ENCODE measurements around the gene YTHDC2. TPM values are rescaled to one million over a fixed set of nuclear protein-coding genes. Genes with fewer than 3 reads are reported as not detected.

YTHDC2 gene
- total and polyA plus RNA-seq, 2 of the 13 experiments (the other 11 are each of a cell fraction or from before 2014, with no cell fraction given) = 6.7 to 17.8 TPM

- TF ChIP-seq BCL3 (CRISPR knock-in tag; IDR thresholded peaks at IDR 0.05) = 0 out of 2 replicates have a peak, but pooled peaks have one; percentile 36
- 0 out of 2 replicates have a peak, but pooled peaks have one; percentile 26 for TF ChIP-seq TBX2 (CRISPR knock-in tag; IDR thresholded peaks at IDR 0.05; ENCODE audit: borderline replicate concordance)
- no peak for TF ChIP-seq HNRNPL (IDR thresholded peaks at IDR 0.05; ENCODE audit: low read depth, low read length)
- TF ChIP-seq EZH2 (conservative IDR thresholded peaks at IDR 0.05; ENCODE audit: low read depth, low read length) = peak; percentile 37; the same call in 1 of the 2 replicates
- 0 out of 2 replicates have a peak, but pooled peaks have one; percentile 16 for TF ChIP-seq MIER2 (CRISPR knock-in tag; IDR thresholded peaks at IDR 0.05)
- TF ChIP-seq ZNF12 (CRISPR knock-in tag; IDR thresholded peaks at IDR 0.05) = no peak
- TF ChIP-seq, protein P1, sequence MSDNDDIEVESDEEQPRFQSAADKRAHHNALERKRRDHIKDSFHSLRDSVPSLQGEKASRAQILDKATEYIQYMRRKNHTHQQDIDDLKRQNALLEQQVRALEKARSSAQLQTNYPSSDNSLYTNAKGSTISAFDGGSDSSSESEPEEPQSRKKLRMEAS (IDR thresholded peaks at IDR 0.05) = peak; percentile 67
- peak; percentile 52; the same call in 1 of the 2 replicates for TF ChIP-seq TAF1 (CRISPR knock-in tag; IDR thresholded peaks at IDR 0.05)
- TF ChIP-seq TARDBP (CRISPR knock-in tag; IDR thresholded peaks at IDR 0.05) = no peak
- peak; percentile 61; the same call in 1 of the 2 replicates for TF ChIP-seq MYPOP (CRISPR knock-in tag; IDR thresholded peaks at IDR 0.05)
- TF ChIP-seq SYNCRIP (IDR thresholded peaks at IDR 0.05; ENCODE audit: insufficient read depth, low read depth, low read length) = no peak
- TF ChIP-seq RFX3 (CRISPR knock-in tag; IDR thresholded peaks at IDR 0.05) = 0 out of 2 replicates have a peak, but pooled peaks have one; percentile 9
- TF ChIP-seq ZNF335 (CRISPR knock-in tag; IDR thresholded peaks at IDR 0.05) = 0 out of 2 replicates have a peak, but pooled peaks have one; percentile 45
- peak; percentile 13; the same call in 1 of the 2 replicates for TF ChIP-seq GMEB1 (CRISPR knock-in tag; IDR thresholded peaks at IDR 0.05; ENCODE audit: borderline replicate concordance)
- TF ChIP-seq, protein P2, sequence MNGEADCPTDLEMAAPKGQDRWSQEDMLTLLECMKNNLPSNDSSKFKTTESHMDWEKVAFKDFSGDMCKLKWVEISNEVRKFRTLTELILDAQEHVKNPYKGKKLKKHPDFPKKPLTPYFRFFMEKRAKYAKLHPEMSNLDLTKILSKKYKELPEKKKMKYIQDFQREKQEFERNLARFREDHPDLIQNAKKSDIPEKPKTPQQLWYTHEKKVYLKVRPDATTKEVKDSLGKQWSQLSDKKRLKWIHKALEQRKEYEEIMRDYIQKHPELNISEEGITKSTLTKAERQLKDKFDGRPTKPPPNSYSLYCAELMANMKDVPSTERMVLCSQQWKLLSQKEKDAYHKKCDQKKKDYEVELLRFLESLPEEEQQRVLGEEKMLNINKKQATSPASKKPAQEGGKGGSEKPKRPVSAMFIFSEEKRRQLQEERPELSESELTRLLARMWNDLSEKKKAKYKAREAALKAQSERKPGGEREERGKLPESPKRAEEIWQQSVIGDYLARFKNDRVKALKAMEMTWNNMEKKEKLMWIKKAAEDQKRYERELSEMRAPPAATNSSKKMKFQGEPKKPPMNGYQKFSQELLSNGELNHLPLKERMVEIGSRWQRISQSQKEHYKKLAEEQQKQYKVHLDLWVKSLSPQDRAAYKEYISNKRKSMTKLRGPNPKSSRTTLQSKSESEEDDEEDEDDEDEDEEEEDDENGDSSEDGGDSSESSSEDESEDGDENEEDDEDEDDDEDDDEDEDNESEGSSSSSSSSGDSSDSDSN (CRISPR knock-in tag; IDR thresholded peaks at IDR 0.05) = peak; percentile 77
- peak; percentile 78; the same call in 1 of the 2 replicates for TF ChIP-seq TOPORS (CRISPR knock-in tag; IDR thresholded peaks at IDR 0.05)
- no peak for TF ChIP-seq ZNF775 (CRISPR knock-in tag; IDR thresholded peaks at IDR 0.05; ENCODE audit: borderline replicate concordance)
- peak; percentile 15; the same call in 1 of the 2 replicates for TF ChIP-seq ZNF205 (CRISPR knock-in tag; IDR thresholded peaks at IDR 0.05)
- no peak for TF ChIP-seq TSC22D2 (CRISPR knock-in tag; IDR thresholded peaks at IDR 0.05; ENCODE audit: borderline replicate concordance)
- no peak for TF ChIP-seq ZNF746 (CRISPR knock-in tag; IDR thresholded peaks at IDR 0.05)
- no peak for TF ChIP-seq ZNF546 (CRISPR knock-in tag; conservative IDR thresholded peaks at IDR 0.05)
- no peak for TF ChIP-seq ZFP62 (CRISPR knock-in tag; IDR thresholded peaks at IDR 0.05)
- no peak for TF ChIP-seq ZNF530 (CRISPR knock-in tag; IDR thresholded peaks at IDR 0.05; ENCODE audit: low read depth)
Observed at GRCh38 chr5:113487781-113488644, 25.5 kb upstream of the YTHDC2 start, which contains the start of gene MCC (continued).

All from HepG2 (cell line).